ENCODE results near the gene DDRGK1.
"Not testable (repeated sequence)": the region's sequence is repeated elsewhere in the genome, so short reads cannot be mapped to it uniquely, and the experiment has no call there.

DDRGK1 gene

GRCh38 chr20:3233991-3234498 is 29.6 kb upstream of the DDRGK1 start:
- DNase-seq: no peak

- no peak for DNase-seq
These were observed 28.9 kb upstream of the DDRGK1 start for GRCh38 chr20:3233131-3233990.

- DNase-seq: no peak
These were observed 27.6 kb upstream of the DDRGK1 start for GRCh38 chr20:3231889-3232588.

GRCh38 chr20:3231116-3231515 is 26.6 kb upstream of the DDRGK1 start:
- DNase-seq: no peak

GRCh38 chr20:3229798-3230197 is 25.3 kb upstream of the DDRGK1 start:
- no peak for DNase-seq

GRCh38 chr20:3229158-3229557 is 24.7 kb upstream of the DDRGK1 start:
- no peak for DNase-seq

GRCh38 chr20:3228750-3229032 is 24.2 kb upstream of the DDRGK1 start:
- no peak for DNase-seq

- DNase-seq: no peak
These were observed 23.7 kb upstream of the DDRGK1 start for GRCh38 chr20:3227936-3228749.

- peak; percentile 37 for DNase-seq
These were observed 23.0 kb upstream of the DDRGK1 start for GRCh38 chr20:3227506-3227905.

- no peak for DNase-seq
These were observed 22.4 kb upstream of the DDRGK1 start for GRCh38 chr20:3226864-3227263.

- no peak for DNase-seq
These were observed 21.6 kb upstream of the DDRGK1 start for GRCh38 chr20:3226093-3226492.

GRCh38 chr20:3224681-3225421 is 20.4 kb upstream of the DDRGK1 start:
- DNase-seq: no peak

- DNase-seq: no peak
These were observed 19.7 kb upstream of the DDRGK1 start for GRCh38 chr20:3223994-3224680.

GRCh38 chr20:3223651-3223993 is 19.1 kb upstream of the DDRGK1 start:
- DNase-seq: no peak

GRCh38 chr20:3222635-3223600 is 18.4 kb upstream of the DDRGK1 start:
- DNase-seq: no peak

GRCh38 chr20:3221398-3222226 is 17.1 kb upstream of the DDRGK1 start:
- no peak for DNase-seq

- DNase-seq: no peak
These were observed 14.0 kb upstream of the DDRGK1 start for GRCh38 chr20:3218307-3218988.

- not testable (repeated sequence) for DNase-seq
These were observed 11.0 kb upstream of the DDRGK1 start for GRCh38 chr20:3215359-3215917.

GRCh38 chr20:3213226-3213625 is 8.7 kb upstream of the DDRGK1 start:
- DNase-seq: no peak
